Body of pancreas (tissue), 4 donors: ENCODE data around the gene SDC3.

ENCODE experiments used
- CTCF ChIP-seq, 7 experiments: fragments of 450-650 bp in 4 of 7; fragments of 200-600 bp in 3 of 7; sonication (generic) in 3 of 7; IDR thresholded peaks; one replicate each; pipeline ENCODE4 v1.5.1; 2016 to 2019; ENCODE audit warnings: antibody characterized with exemption in 7 of 7
- POLR2A ChIP-seq, 3 donors: fragments of 450-650 bp; IDR thresholded peaks; one replicate each; pipeline ENCODE4 v1.6.1; 2016; ENCODE audit warnings: antibody characterized with exemption in 3 of 3, mild to moderate bottlenecking in 2 of 3

- TF ChIP-seq POLR2A (IDR thresholded peaks at IDR 0.05) (no peak), CTCF (IDR thresholded peaks at IDR 0.05) (no peak)
Measured at GRCh38 chr1:30842697-30843354, 65.7 kb downstream of the SDC3 start.
